OCI-LY3 (cell line): ENCODE results near the gene SHROOM3.

Source experiments
- H2AFZ ChIP-seq: fragments of 200-600, 300-600 bp; shearing (Covaris generic); 2 replicates; pipeline ENCODE4 v1.6.0; 2014; ENCODE audit warnings: antibody characterized with exemption, low read depth, low read length
- H3K27ac ChIP-seq: fragments of 200-600, 300-600 bp; sonication (generic); 2 replicates; pipeline ENCODE4 v1.5.1; 2014; ENCODE audit warnings: mild to moderate bottlenecking, low read length, moderate library complexity, mixed read lengths
- H3K27me3 ChIP-seq: fragments of 200-600, 300-600 bp; sonication (generic); 2 replicates; pipeline ENCODE4 v1.6.1; 2014; ENCODE audit warnings: low read depth, low read length, mixed read lengths
- H3K36me3 ChIP-seq: fragments of 200-600, 300-600 bp; sonication (generic); replicated peaks from 2 replicates; pipeline ENCODE3; 2014; ENCODE audit warnings: low read depth, low read length, mixed read lengths
- H3K4me1 ChIP-seq: fragments of 300-600, 200-600 bp; sonication (generic); 2 replicates; pipeline ENCODE4 v1.6.1; 2014; ENCODE audit warnings: low read length, mixed read lengths
- H3K4me2 ChIP-seq: fragments of 200-600, 300-600 bp; sonication (generic); 2 replicates; pipeline ENCODE4 v1.6.1; 2014; ENCODE audit warnings: low read length, mixed read lengths
- H3K4me3 ChIP-seq: fragments of 300-600, 200-600 bp; sonication (generic); 2 replicates; pipeline ENCODE4 v1.5.1; 2014; ENCODE audit warnings: antibody characterized with exemption, mild to moderate bottlenecking, low read length, moderate library complexity
- H3K79me2 ChIP-seq: fragments of 300-600, 200-600 bp; shearing (Covaris generic); 2 replicates; pipeline ENCODE4 v1.6.1; 2014; ENCODE audit warnings: mild to moderate bottlenecking, low read length, mixed read lengths
- H3K9ac ChIP-seq: fragments of 300-600, 200-600 bp; shearing (Covaris generic); 2 replicates; pipeline ENCODE4 v1.6.0; 2014; ENCODE audit warnings: mild to moderate bottlenecking, low read length, moderate library complexity
- H3K9me3 ChIP-seq: fragments of 200-600, 300-600 bp; shearing (Covaris generic); 2 replicates; pipeline ENCODE4 v1.6.1; 2014; ENCODE audit warnings: low read length, mixed read lengths; ENCODE audit not compliant: insufficient read depth
- H4K20me1 ChIP-seq: fragments of 200-600, 300-600 bp; sonication (generic); 2 replicates; pipeline ENCODE4 v1.6.1; 2016; ENCODE audit warnings: low read length, mixed read lengths; ENCODE audit not compliant: insufficient read depth
- CTCF ChIP-seq: fragments of 200-600, 300-600 bp; sonication (generic); IDR thresholded peaks from 2 replicates; pipeline ENCODE4 v1.5.1; 2014; ENCODE audit warnings: antibody characterized with exemption, low read length, low read depth
- EZH2phosphoT487 ChIP-seq: fragments of 200-600 bp; shearing (Covaris generic); IDR thresholded peaks from 2 replicates; pipeline ENCODE4 v1.6.1; 2018; ENCODE audit warnings: antibody characterized with exemption, mixed run types, low read depth

SHROOM3 gene

GRCh38 chr4:76688619-76689144 lies 253.7 kb downstream of the SHROOM3 start:
- H3K4me3 ChIP-seq, result no peak overlapping the region
- peaks cover 3% of the 10 kb centered on the region; the same call in 1 of the 2 replicates for H3K4me1 ChIP-seq
- H3K4me2 ChIP-seq, result no peak overlapping the region
- no peak overlapping the region for H3K27ac ChIP-seq
- TF ChIP-seq EZH2phosphoT487 (no peak), CTCF (no peak)
- H3K9ac ChIP-seq, result no peak overlapping the region
- no peaks in the 10 kb centered on the region for H3K36me3 ChIP-seq
- H3K9me3 ChIP-seq, result no peaks in the 10 kb centered on the region
- peaks cover 48% of the 10 kb centered on the region for H3K27me3 ChIP-seq
- H2AFZ ChIP-seq, result no peak overlapping the region
- H3K79me2 ChIP-seq, result no peaks in the 10 kb centered on the region
- H4K20me1 ChIP-seq, result no peaks in the 10 kb centered on the region

GRCh38 chr4:76689145-76689817 lies 254.3 kb downstream of the SHROOM3 start:
- Histone ChIP-seq H3K9me3 (no peaks in the 10 kb centered on the region), H2AFZ (no peak overlapping the region), H3K4me1 (peaks cover 6% of the 10 kb centered on the region; the same call in 1 of the 2 replicates), H3K4me2 (no peak overlapping the region), H3K4me3 (no peak overlapping the region), H3K9ac (no peak overlapping the region), H3K79me2 (no peaks in the 10 kb centered on the region), H4K20me1 (no peaks in the 10 kb centered on the region), H3K27ac (no peak overlapping the region), H3K36me3 (no peaks in the 10 kb centered on the region), H3K27me3 (peaks cover 47% of the 10 kb centered on the region)
- no peak for TF ChIP-seq EZH2phosphoT487

DNA sequence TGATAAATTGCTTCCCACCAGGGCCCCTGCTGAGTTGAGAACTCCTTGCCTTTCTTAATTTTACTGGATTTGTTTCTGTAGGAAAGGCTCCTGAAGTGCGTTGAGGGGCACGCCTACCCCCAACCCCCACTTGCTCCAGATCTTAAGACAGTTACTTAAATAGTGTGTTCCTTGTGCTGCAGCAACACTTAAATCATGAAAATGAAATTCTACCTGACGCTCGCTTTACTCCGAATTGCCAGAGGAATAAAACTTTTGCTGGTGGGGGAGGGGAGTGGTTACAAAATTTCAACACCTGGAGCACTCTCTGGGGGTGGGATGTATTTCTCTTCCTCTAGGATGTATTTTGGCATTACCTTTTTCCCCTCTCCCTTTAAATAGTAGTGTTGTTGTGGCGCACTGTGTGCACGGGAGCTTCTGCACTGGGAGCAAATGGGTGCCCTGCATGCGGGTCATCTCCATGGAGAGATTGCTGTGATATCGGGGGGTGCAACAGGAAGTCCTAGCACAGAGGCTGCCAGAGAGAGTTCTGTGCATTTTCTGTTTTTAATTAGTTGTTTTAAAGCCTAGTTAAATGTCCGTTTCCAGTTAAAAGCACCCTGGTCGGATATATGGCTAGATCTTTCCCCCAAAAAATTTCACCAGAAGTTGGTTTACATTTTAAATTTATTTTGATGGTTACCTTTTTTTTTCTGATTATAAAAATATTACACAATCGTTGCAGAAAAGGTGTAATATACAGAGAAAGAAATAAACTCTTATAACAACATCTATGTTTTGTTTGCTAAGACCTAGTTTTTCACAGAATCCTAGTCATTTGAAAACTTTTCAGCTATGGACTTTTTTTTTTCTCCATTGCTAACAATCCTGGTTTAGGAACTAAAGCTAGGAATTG lies 255.2 kb downstream of the SHROOM3 start:
- Histone ChIP-seq H4K20me1 (no peaks in the 10 kb centered on the region), H3K27ac (no peak overlapping the region), H3K27me3 (peaks cover 41% of the 10 kb centered on the region), H2AFZ (no peak overlapping the region), H3K9me3 (no peaks in the 10 kb centered on the region), H3K4me1 (peaks cover 7% of the 10 kb centered on the region; the same call in 1 of the 2 replicates), H3K4me2 (no peak overlapping the region), H3K79me2 (no peaks in the 10 kb centered on the region), H3K36me3 (no peaks in the 10 kb centered on the region), H3K9ac (no peak overlapping the region), H3K4me3 (no peak overlapping the region)
- TF ChIP-seq CTCF (no peak), EZH2phosphoT487 (no peak)

DNA sequence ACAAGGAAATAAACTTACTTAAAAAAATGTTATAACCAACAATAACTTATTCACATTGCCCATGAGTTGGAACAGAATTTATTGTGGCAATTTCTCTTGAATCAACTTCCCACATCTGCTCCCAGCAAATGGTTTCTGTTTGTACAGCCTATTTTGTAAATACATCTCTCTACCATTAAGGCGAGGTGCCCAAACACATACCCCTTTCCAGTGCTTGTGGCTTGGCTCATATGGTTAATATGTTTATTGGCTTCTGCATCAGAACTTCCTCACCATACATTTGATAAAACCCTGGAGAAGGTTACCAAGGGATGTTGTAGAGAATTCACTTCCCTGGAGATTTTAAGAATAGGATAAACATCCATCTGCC lies 255.9 kb downstream of the SHROOM3 start:
- H3K79me2 ChIP-seq, result no peaks in the 10 kb centered on the region
- TF ChIP-seq CTCF, result no peak
- no peak for TF ChIP-seq EZH2phosphoT487
- H4K20me1 ChIP-seq, result no peaks in the 10 kb centered on the region
- H3K27ac ChIP-seq, result no peak overlapping the region
- no peak overlapping the region for H2AFZ ChIP-seq
- H3K4me3 ChIP-seq, result no peak overlapping the region
- H3K27me3 ChIP-seq, result peaks cover 41% of the 10 kb centered on the region
- peaks cover 7% of the 10 kb centered on the region; the same call in 1 of the 2 replicates for H3K4me1 ChIP-seq
- H3K36me3 ChIP-seq, result no peaks in the 10 kb centered on the region
- H3K9me3 ChIP-seq, result no peaks in the 10 kb centered on the region
- no peak overlapping the region for H3K4me2 ChIP-seq
- H3K9ac ChIP-seq, result no peak overlapping the region
